ENCODE measurements around the gene TENM4.

TENM4 gene

DNA sequence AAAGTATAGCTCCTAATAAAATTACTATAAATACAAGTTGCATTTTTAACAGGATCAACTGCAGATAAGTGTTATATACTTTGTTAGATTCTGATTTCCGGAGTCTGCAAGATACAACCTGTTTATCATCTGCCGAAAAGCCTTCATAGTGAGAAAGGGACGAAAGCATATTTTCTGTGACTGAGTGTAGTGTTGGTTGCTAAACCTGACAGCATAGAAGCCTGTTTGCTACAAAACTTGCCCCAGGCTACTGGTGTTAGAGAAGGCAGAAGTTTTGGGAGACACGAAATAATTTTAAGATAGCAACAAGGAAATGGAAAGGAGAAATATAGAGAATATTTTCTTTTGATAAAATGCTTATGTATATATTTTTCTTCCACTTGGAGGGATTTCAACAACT, 622.6 kb downstream of the TENM4 start:
- no peaks in the 10 kb centered on the region for H3K9me3 ChIP-seq (ENCODE audit: control insufficient read depth, insufficient read depth, low read length)
- H3K4me1 ChIP-seq (ENCODE audit: control insufficient read depth, insufficient read depth, low read length), result peaks cover 2% of the 10 kb centered on the region
- no peak overlapping the region for H3K9ac ChIP-seq (ENCODE audit: low read depth, low read length)
- H3K4me3 ChIP-seq (ENCODE audit: low read depth, low read length), result no peak overlapping the region
- no peaks in the 10 kb centered on the region for H3K27me3 ChIP-seq (ENCODE audit: control insufficient read depth, insufficient read depth, low read length)
- H3K36me3 ChIP-seq (ENCODE audit: control insufficient read depth, insufficient read depth, low read length), result no peaks in the 10 kb centered on the region

- peaks cover 3% of the 10 kb centered on the region for H3K4me1 ChIP-seq (ENCODE audit: control insufficient read depth, insufficient read depth, low read length)
- H3K4me3 ChIP-seq (ENCODE audit: low read depth, low read length), result no peak overlapping the region
- H3K36me3 ChIP-seq (ENCODE audit: control insufficient read depth, insufficient read depth, low read length), result no peaks in the 10 kb centered on the region
Observed at GRCh38 chr11:78815831-78816230, 625.0 kb downstream of the TENM4 start.

GRCh38 chr11:78812513-78813293, 628.1 kb downstream of the TENM4 start:
- Histone ChIP-seq H3K36me3 (ENCODE audit: control insufficient read depth, insufficient read depth, low read length) (no peaks in the 10 kb centered on the region), H3K4me3 (ENCODE audit: low read depth, low read length) (no peak overlapping the region), H3K4me1 (ENCODE audit: control insufficient read depth, insufficient read depth, low read length) (peaks cover 3% of the 10 kb centered on the region), H3K9ac (ENCODE audit: low read depth, low read length) (no peak overlapping the region), H3K9me3 (ENCODE audit: control insufficient read depth, insufficient read depth, low read length) (no peaks in the 10 kb centered on the region), H3K27me3 (ENCODE audit: control insufficient read depth, insufficient read depth, low read length) (no peaks in the 10 kb centered on the region)

More at GRCh38 chr11:78815831-78816230, 625.0 kb downstream of the TENM4 start:
- Histone ChIP-seq H3K27me3 (ENCODE audit: control insufficient read depth, insufficient read depth, low read length) (no peaks in the 10 kb centered on the region), H3K9me3 (ENCODE audit: control insufficient read depth, insufficient read depth, low read length) (no peaks in the 10 kb centered on the region), H3K9ac (ENCODE audit: low read depth, low read length) (no peak overlapping the region)

DNA sequence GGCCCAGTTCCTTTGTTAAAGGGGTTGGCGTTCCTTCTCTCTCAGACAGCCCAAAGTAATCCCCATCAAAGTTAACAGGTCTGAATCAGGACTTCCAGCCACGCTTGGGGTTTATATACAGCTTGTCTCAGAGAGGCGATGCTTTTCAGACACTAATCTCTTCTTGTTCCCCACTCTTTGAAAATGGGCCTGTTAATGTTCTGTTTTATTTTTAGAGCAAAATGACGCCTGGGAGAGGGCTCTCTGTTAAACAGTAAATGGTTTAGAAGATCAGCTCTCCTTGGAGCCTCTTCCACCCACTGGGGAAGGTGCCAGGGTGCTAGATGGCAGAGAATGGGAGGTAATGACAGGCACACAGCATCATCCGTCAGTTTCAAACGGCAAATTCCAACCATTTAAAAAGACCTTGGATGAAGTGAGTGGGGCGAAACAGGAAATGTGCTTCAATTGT, 630.2 kb downstream of the TENM4 start:
- Histone ChIP-seq H3K9me3 (ENCODE audit: control insufficient read depth, insufficient read depth, low read length) (no peaks in the 10 kb centered on the region), H3K4me3 (ENCODE audit: low read depth, low read length) (no peak overlapping the region), H3K4me1 (ENCODE audit: control insufficient read depth, insufficient read depth, low read length) (peaks cover 3% of the 10 kb centered on the region), H3K9ac (ENCODE audit: low read depth, low read length) (no peak overlapping the region), H3K27me3 (ENCODE audit: control insufficient read depth, insufficient read depth, low read length) (no peaks in the 10 kb centered on the region), H3K36me3 (ENCODE audit: control insufficient read depth, insufficient read depth, low read length) (no peaks in the 10 kb centered on the region)

DNA sequence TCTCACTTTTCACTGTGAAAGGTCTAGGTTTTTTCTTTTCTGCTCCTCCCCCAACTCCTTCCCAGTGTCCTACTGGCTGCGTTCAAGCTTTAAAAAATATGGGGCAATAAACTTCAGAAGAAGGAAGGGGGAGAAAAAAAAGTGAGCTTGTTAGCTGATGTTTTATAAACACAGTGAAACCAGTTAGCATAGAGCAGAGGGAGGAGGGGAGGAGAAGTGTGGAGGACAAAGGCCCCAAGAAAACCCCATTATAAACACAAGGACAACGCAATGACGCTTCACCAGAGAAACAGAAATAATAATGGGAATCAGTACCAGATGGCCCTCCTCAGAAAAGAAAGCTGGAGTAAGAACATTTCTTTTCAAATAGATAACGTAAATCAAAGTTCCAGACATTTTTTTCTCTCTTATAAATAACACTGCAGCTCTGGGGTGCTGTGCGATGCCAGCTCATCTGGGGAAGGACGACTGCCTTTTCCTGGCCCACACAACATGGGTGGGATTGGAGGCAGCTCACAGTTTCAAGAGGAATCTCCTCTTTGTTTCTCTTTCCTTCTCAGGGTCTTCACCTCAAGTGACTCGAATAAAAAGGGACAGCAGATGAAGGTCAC, 630.8 kb downstream of the TENM4 start:
- H3K4me1 ChIP-seq (ENCODE audit: control insufficient read depth, insufficient read depth, low read length), result peaks cover 3% of the 10 kb centered on the region
- no peak overlapping the region for H3K4me3 ChIP-seq (ENCODE audit: low read depth, low read length)
- H3K9ac ChIP-seq (ENCODE audit: low read depth, low read length), result no peak overlapping the region
- H3K27me3 ChIP-seq (ENCODE audit: control insufficient read depth, insufficient read depth, low read length), result no peaks in the 10 kb centered on the region
- H3K36me3 ChIP-seq (ENCODE audit: control insufficient read depth, insufficient read depth, low read length), result no peaks in the 10 kb centered on the region
- H3K9me3 ChIP-seq (ENCODE audit: control insufficient read depth, insufficient read depth, low read length), result no peaks in the 10 kb centered on the region

DNA sequence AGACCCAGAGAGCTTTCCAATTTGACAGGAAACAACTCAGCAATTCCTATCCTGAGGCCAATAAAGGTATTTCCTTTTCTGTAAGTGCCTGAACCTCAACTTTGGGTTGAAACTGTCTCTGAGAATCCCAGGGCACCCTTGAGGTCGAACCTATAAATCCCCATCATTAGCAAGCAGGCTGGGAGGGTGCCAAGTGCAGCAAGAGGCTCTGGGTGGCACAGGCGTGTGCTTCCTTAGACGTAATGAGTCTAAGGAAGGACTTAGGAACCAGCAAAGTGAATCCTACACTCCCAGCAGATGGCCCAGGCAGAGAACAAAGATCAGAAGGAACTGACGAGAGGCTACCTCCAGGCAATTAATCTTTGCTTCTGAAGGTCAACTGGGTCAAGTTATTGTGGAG, 631.9 kb downstream of the TENM4 start:
- Histone ChIP-seq H3K4me1 (ENCODE audit: control insufficient read depth, insufficient read depth, low read length) (peaks cover 3% of the 10 kb centered on the region), H3K36me3 (ENCODE audit: control insufficient read depth, insufficient read depth, low read length) (no peaks in the 10 kb centered on the region), H3K27me3 (ENCODE audit: control insufficient read depth, insufficient read depth, low read length) (no peaks in the 10 kb centered on the region), H3K9ac (ENCODE audit: low read depth, low read length) (no peak overlapping the region), H3K9me3 (ENCODE audit: control insufficient read depth, insufficient read depth, low read length) (no peaks in the 10 kb centered on the region), H3K4me3 (ENCODE audit: low read depth, low read length) (no peak overlapping the region)

DNA sequence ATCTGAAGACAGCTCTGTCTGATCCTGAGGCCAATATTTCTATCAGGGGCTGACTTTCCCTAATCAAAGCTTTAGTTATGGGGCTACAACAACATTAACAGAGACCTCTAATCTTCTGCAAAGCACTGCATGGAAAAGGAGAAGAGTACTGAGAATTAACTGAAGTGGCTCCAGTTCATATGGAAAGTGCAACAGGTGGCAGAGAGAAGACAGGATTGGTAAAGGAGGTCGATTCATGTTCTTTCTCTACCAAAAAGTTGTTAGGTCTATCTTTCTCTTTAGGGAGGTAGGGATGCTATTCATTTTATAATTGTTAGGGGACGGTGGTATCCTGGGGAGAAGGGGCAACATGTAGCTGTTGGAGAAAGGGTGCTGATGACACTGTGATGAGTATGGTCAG, 633.5 kb downstream of the TENM4 start:
- Histone ChIP-seq H3K27me3 (ENCODE audit: control insufficient read depth, insufficient read depth, low read length) (no peaks in the 10 kb centered on the region), H3K36me3 (ENCODE audit: control insufficient read depth, insufficient read depth, low read length) (no peaks in the 10 kb centered on the region), H3K9ac (ENCODE audit: low read depth, low read length) (no peak overlapping the region), H3K9me3 (ENCODE audit: control insufficient read depth, insufficient read depth, low read length) (no peaks in the 10 kb centered on the region), H3K4me3 (ENCODE audit: low read depth, low read length) (no peak overlapping the region), H3K4me1 (ENCODE audit: control insufficient read depth, insufficient read depth, low read length) (no peaks in the 10 kb centered on the region)

- no peaks in the 10 kb centered on the region for H3K4me1 ChIP-seq (ENCODE audit: control insufficient read depth, insufficient read depth, low read length)
- no peaks in the 10 kb centered on the region for H3K36me3 ChIP-seq (ENCODE audit: control insufficient read depth, insufficient read depth, low read length)
- H3K4me3 ChIP-seq (ENCODE audit: low read depth, low read length), result no peak overlapping the region
- no peak overlapping the region for H3K9ac ChIP-seq (ENCODE audit: low read depth, low read length)
- H3K9me3 ChIP-seq (ENCODE audit: control insufficient read depth, insufficient read depth, low read length), result no peaks in the 10 kb centered on the region
- no peaks in the 10 kb centered on the region for H3K27me3 ChIP-seq (ENCODE audit: control insufficient read depth, insufficient read depth, low read length)
Observed at GRCh38 chr11:78806214-78807004, 634.4 kb downstream of the TENM4 start.

DNA sequence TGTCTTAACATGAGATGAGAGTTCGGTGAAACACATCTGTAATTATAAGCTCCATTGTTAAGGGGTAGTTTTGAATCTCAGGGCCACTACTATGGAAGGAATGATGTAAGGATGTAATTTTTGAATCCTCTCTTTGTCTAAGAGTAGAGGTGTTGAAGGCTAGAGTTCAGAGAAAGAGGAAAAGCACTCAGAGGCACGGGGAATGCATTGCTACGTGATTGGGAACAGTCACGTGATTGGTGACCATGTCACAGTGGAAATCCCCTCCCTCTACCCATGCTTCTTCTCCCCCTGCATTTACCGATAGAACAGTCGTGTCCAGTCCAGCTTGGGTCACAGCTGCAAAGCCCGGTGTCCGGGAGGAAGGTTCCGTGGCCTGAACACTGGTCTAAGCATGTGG, 635.8 kb downstream of the TENM4 start:
- no peaks in the 10 kb centered on the region for H3K4me1 ChIP-seq (ENCODE audit: control insufficient read depth, insufficient read depth, low read length)
- H3K4me3 ChIP-seq (ENCODE audit: low read depth, low read length), result no peak overlapping the region
- no peaks in the 10 kb centered on the region for H3K9me3 ChIP-seq (ENCODE audit: control insufficient read depth, insufficient read depth, low read length)
- no peaks in the 10 kb centered on the region for H3K27me3 ChIP-seq (ENCODE audit: control insufficient read depth, insufficient read depth, low read length)
- no peaks in the 10 kb centered on the region for H3K36me3 ChIP-seq (ENCODE audit: control insufficient read depth, insufficient read depth, low read length)
- H3K9ac ChIP-seq (ENCODE audit: low read depth, low read length), result no peak overlapping the region

DNA sequence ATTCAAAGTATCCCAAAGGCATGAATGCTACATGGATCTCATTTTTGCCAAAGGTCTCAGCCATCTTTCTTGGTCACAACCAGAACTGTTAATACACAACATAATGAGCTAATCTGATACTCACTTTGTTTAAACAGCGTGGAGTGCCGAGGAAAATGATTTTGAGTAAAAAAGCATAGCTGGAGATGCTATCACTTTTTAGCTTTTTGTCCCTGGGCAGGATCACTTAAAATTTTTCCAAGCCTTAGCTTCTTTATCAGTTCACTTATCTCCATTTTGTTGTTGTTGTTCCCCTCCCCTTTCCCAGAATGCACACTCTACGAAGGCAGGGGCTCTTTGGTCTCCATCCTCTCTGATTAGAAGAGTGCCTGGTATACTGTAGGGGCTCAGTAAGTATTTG, 636.8 kb downstream of the TENM4 start:
- H3K9me3 ChIP-seq (ENCODE audit: control insufficient read depth, insufficient read depth, low read length), result no peaks in the 10 kb centered on the region
- H3K4me1 ChIP-seq (ENCODE audit: control insufficient read depth, insufficient read depth, low read length), result no peaks in the 10 kb centered on the region
- no peak overlapping the region for H3K9ac ChIP-seq (ENCODE audit: low read depth, low read length)
- H3K27me3 ChIP-seq (ENCODE audit: control insufficient read depth, insufficient read depth, low read length), result no peaks in the 10 kb centered on the region
- no peaks in the 10 kb centered on the region for H3K36me3 ChIP-seq (ENCODE audit: control insufficient read depth, insufficient read depth, low read length)
- no peak overlapping the region for H3K4me3 ChIP-seq (ENCODE audit: low read depth, low read length)

DNA sequence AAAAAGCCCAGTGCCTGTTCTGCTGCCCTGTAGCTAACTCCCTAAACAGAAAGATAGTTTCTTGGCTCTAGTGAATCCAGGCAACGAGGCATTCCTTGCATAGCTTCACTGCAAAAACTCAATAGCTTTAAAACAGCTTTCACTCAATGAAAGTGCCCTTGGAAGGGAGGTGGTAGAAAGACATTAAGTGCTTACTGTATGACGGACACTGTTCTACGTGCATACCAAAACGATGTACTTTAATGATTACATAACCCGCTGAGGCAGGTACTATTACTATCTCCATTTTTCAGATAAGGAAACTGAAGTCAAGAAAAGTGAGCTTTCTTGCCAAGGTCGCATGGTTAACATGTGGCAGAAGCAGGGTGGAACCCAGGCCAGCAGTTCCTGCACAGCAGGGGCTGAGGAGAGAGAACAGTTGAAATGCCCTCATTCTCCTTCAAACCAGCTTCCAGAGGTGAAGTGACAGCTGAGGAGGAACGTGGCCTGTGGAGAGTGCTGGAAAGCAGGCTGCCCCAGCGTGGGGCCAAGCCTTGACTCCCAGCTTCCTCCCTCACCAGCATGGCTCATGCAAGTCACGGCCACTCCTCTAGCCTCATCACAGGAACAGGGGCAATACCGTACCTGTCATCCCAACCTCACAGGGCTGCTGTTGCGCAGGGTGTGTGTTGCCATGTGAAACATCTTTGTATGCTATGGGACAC, 638.6 kb downstream of the TENM4 start:
- Histone ChIP-seq H3K9ac (ENCODE audit: low read depth, low read length) (no peak overlapping the region), H3K4me3 (ENCODE audit: low read depth, low read length) (no peak overlapping the region), H3K9me3 (ENCODE audit: control insufficient read depth, insufficient read depth, low read length) (no peaks in the 10 kb centered on the region), H3K27me3 (ENCODE audit: control insufficient read depth, insufficient read depth, low read length) (no peaks in the 10 kb centered on the region), H3K36me3 (ENCODE audit: control insufficient read depth, insufficient read depth, low read length) (no peaks in the 10 kb centered on the region), H3K4me1 (ENCODE audit: control insufficient read depth, insufficient read depth, low read length) (no peaks in the 10 kb centered on the region)

Data from iPS-15b (cell line).